ENCODE data around the gene ZNF710. TPM values are rescaled to one million over a fixed set of nuclear protein-coding genes. Genes with fewer than 3 reads are reported as not detected.
A peak's percentile ranks its signal among the peaks of the same experiment; 100 is the strongest.

The ZNF710 gene
- total and polyA plus RNA-seq, 2 experiments from 2014 or later: 7.8 to 22.2 TPM

GRCh38 chr15:90049030-90049429 lies 47.9 kb downstream of the ZNF710 start:
- no peak for DNase-seq (ENCODE audit: low read depth in 1 of 2, low spot score in 1 of 2)
- TF ChIP-seq CTCF (IDR thresholded peaks at IDR 0.05; ENCODE audit: low read depth, low read length): no peak
- H3K36me3 ChIP-seq: no peaks in the 10 kb centered on the region
- H3K9me3 ChIP-seq (ENCODE audit: low read depth): no peaks in the 10 kb centered on the region
- no peak overlapping the region for H3K27ac ChIP-seq
- peaks cover 15% of the 10 kb centered on the region for H3K4me1 ChIP-seq (ENCODE audit: low read depth)
- no peaks in the 10 kb centered on the region for H3K27me3 ChIP-seq
- no peak overlapping the region for H3K4me3 ChIP-seq

GRCh38 chr15:90049666-90050604 lies 48.8 kb downstream of the ZNF710 start:
- H3K9me3 ChIP-seq (ENCODE audit: low read depth): no peaks in the 10 kb centered on the region
- no peaks in the 10 kb centered on the region for H3K36me3 ChIP-seq
- H3K27me3 ChIP-seq: no peaks in the 10 kb centered on the region
- DNase-seq (ENCODE audit: low read depth in 1 of 2, low spot score in 1 of 2): no peak
- no peak overlapping the region for H3K4me3 ChIP-seq
- no peak overlapping the region for H3K27ac ChIP-seq
- H3K4me1 ChIP-seq (ENCODE audit: low read depth): peaks cover 16% of the 10 kb centered on the region
- no peak for TF ChIP-seq CTCF (IDR thresholded peaks at IDR 0.05; ENCODE audit: low read depth, low read length)

GRCh38 chr15:90051874-90052273 lies 50.8 kb downstream of the ZNF710 start:
- Histone ChIP-seq H3K27me3 (no peaks in the 10 kb centered on the region), H3K4me3 (no peak overlapping the region), H3K36me3 (no peaks in the 10 kb centered on the region), H3K27ac (no peak overlapping the region), H3K4me1 (ENCODE audit: low read depth) (peaks cover 16% of the 10 kb centered on the region), H3K9me3 (ENCODE audit: low read depth) (no peaks in the 10 kb centered on the region)
- TF ChIP-seq CTCF (IDR thresholded peaks at IDR 0.05; ENCODE audit: low read depth, low read length): no peak
- no peak for DNase-seq (ENCODE audit: low read depth in 1 of 2, low spot score in 1 of 2)

- Histone ChIP-seq H3K9me3 (ENCODE audit: low read depth) (no peaks in the 10 kb centered on the region), H3K4me3 (no peak overlapping the region), H3K4me1 (ENCODE audit: low read depth) (peaks cover 11% of the 10 kb centered on the region), H3K27ac (no peak overlapping the region), H3K27me3 (no peaks in the 10 kb centered on the region), H3K36me3 (no peaks in the 10 kb centered on the region)
- no peak for DNase-seq (ENCODE audit: low read depth in 1 of 2, low spot score in 1 of 2)
- no peak for TF ChIP-seq CTCF (IDR thresholded peaks at IDR 0.05; ENCODE audit: low read depth, low read length)
These were observed 52.8 kb downstream of the ZNF710 start for GRCh38 chr15:90053685-90054466.

- H3K36me3 ChIP-seq: no peaks in the 10 kb centered on the region
- peak in 1 of 2 donors; percentile 76 for DNase-seq (ENCODE audit: low read depth in 1 of 2, low spot score in 1 of 2)
- no peak for TF ChIP-seq CTCF (IDR thresholded peaks at IDR 0.05; ENCODE audit: low read depth, low read length)
- no peaks in the 10 kb centered on the region for H3K27me3 ChIP-seq
- H3K9me3 ChIP-seq (ENCODE audit: low read depth): no peaks in the 10 kb centered on the region
- H3K4me3 ChIP-seq: no peak overlapping the region
- peaks cover 12% of the 10 kb centered on the region for H3K4me1 ChIP-seq (ENCODE audit: low read depth)
- H3K27ac ChIP-seq: peak overlapping the region; percentile 53
These were observed 53.5 kb downstream of the ZNF710 start for GRCh38 chr15:90054618-90055097.

All from cardiac muscle cell (in vitro differentiated cells and primary cell).